RKO (cell line): ENCODE results near the gene RAP1B.

Experiments used
- DNase-seq: peaks from one replicate; pipeline ENCODE4 v3.0.0-alpha.2; 2016; ENCODE audit warnings: low spot score

The RAP1B gene

DNA sequence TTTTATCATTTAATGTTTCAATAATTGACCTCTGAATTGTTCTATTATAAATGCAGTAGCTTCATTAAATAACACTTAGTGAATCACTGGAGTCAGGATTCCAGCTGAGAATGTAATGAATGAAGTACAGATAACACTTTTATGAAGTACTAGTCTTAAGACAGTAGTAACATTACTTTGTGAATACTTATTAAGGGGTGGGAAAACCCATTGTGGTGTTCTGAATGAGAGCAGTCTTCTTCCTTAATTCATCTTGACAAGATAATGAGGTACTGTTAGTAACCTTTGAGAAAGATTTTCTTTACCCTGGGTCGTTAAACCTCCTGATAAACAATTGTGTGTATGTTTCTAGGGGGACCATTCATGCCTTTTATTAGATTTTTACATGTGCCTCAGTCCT lies 88.8 kb downstream of the RAP1B start:
- DNase-seq: no peak
